ENCODE results near the gene ATF7IP2.
"Not testable (repeated sequence)": the region's sequence is repeated elsewhere in the genome, so short reads cannot be mapped to it uniquely, and the experiment has no call there.

The ATF7IP2 gene

GRCh38 chr16:10405386-10405939 is 19.6 kb downstream of the ATF7IP2 start:
- Mint-ChIP-seq H3K9me3 (peaks cover 52% of the 10 kb centered on the region), H3K27ac (no peak overlapping the region), H3K4me3 (no peak overlapping the region), H3K4me1 (peaks cover 9% of the 10 kb centered on the region), H3K27me3 (no peaks in the 10 kb centered on the region), H3K36me3 (ENCODE audit: low read depth) (peaks cover 74% of the 10 kb centered on the region)
- DNase-seq (no peak), ATAC-seq (no peak)

GRCh38 chr16:10408824-10409381 is 23.0 kb downstream of the ATF7IP2 start:
- no peaks in the 10 kb centered on the region for H3K27me3 Mint-ChIP-seq
- H3K9me3 Mint-ChIP-seq = peaks cover 64% of the 10 kb centered on the region
- DNase-seq (no peak), ATAC-seq (no peak)
- no peak overlapping the region for H3K27ac Mint-ChIP-seq
- no peak overlapping the region for H3K4me3 Mint-ChIP-seq
- H3K4me1 Mint-ChIP-seq = no peaks in the 10 kb centered on the region
- peaks cover 72% of the 10 kb centered on the region for H3K36me3 Mint-ChIP-seq (ENCODE audit: low read depth)

GRCh38 chr16:10409713-10410112 is 23.9 kb downstream of the ATF7IP2 start:
- peak overlapping the region; percentile 55 for H3K27ac Mint-ChIP-seq
- H3K4me1 Mint-ChIP-seq, H3K4me3 Mint-ChIP-seq, H3K27me3 Mint-ChIP-seq, ATAC-seq, DNase-seq: not testable (repeated sequence)
- H3K9me3 Mint-ChIP-seq = peaks cover 71% of the 10 kb centered on the region
- H3K36me3 Mint-ChIP-seq (ENCODE audit: low read depth) = peaks cover 72% of the 10 kb centered on the region

- no peak overlapping the region for H3K4me3 Mint-ChIP-seq
- H3K27me3 Mint-ChIP-seq = no peaks in the 10 kb centered on the region
- no peak overlapping the region for H3K27ac Mint-ChIP-seq
- ATAC-seq (no peak), DNase-seq (no peak)
- H3K4me1 Mint-ChIP-seq = no peaks in the 10 kb centered on the region
- H3K36me3 Mint-ChIP-seq (ENCODE audit: low read depth) = peaks cover 73% of the 10 kb centered on the region
- peaks cover 78% of the 10 kb centered on the region for H3K9me3 Mint-ChIP-seq
These were observed 24.6 kb downstream of the ATF7IP2 start for GRCh38 chr16:10410469-10410868.

- Mint-ChIP-seq H3K27me3 (no peaks in the 10 kb centered on the region), H3K4me1 (no peaks in the 10 kb centered on the region), H3K36me3 (ENCODE audit: low read depth) (peaks cover 86% of the 10 kb centered on the region), H3K27ac (no peak overlapping the region), H3K4me3 (no peak overlapping the region), H3K9me3 (peaks cover 83% of the 10 kb centered on the region)
- DNase-seq = no peak
- ATAC-seq = no peak
These were observed 27.2 kb downstream of the ATF7IP2 start for GRCh38 chr16:10412935-10413601.

- H3K27ac Mint-ChIP-seq, ATAC-seq, DNase-seq, H3K4me1 Mint-ChIP-seq, H3K4me3 Mint-ChIP-seq, H3K27me3 Mint-ChIP-seq: not testable (repeated sequence)
- Mint-ChIP-seq H3K9me3 (peaks cover 57% of the 10 kb centered on the region), H3K36me3 (ENCODE audit: low read depth) (peaks cover 85% of the 10 kb centered on the region)
These were observed 32.3 kb downstream of the ATF7IP2 start for GRCh38 chr16:10418204-10418603.

GRCh38 chr16:10419701-10420100 is 33.8 kb downstream of the ATF7IP2 start:
- no peak overlapping the region for H3K4me3 Mint-ChIP-seq
- peaks cover 44% of the 10 kb centered on the region for H3K9me3 Mint-ChIP-seq
- H3K4me1 Mint-ChIP-seq = no peaks in the 10 kb centered on the region
- no peaks in the 10 kb centered on the region for H3K27me3 Mint-ChIP-seq
- no peak for ATAC-seq
- DNase-seq = no peak
- no peak overlapping the region for H3K27ac Mint-ChIP-seq
- peaks cover 73% of the 10 kb centered on the region for H3K36me3 Mint-ChIP-seq (ENCODE audit: low read depth)

- Mint-ChIP-seq H3K9me3 (peaks cover 27% of the 10 kb centered on the region), H3K4me1 (no peaks in the 10 kb centered on the region), H3K27me3 (no peaks in the 10 kb centered on the region), H3K4me3 (no peak overlapping the region), H3K27ac (no peak overlapping the region), H3K36me3 (ENCODE audit: low read depth) (peaks cover 57% of the 10 kb centered on the region)
- no peak for DNase-seq
- no peak for ATAC-seq
These were observed 35.7 kb downstream of the ATF7IP2 start for GRCh38 chr16:10421596-10421995.

- Mint-ChIP-seq H3K9me3 (no peaks in the 10 kb centered on the region), H3K4me1 (no peaks in the 10 kb centered on the region), H3K27ac (no peak overlapping the region), H3K4me3 (no peak overlapping the region), H3K36me3 (ENCODE audit: low read depth) (peaks cover 25% of the 10 kb centered on the region), H3K27me3 (no peaks in the 10 kb centered on the region)
- ATAC-seq (no peak), DNase-seq (no peak)
These were observed 42.7 kb downstream of the ATF7IP2 start for GRCh38 chr16:10428433-10429168.

GRCh38 chr16:10429299-10429969 is 43.6 kb downstream of the ATF7IP2 start:
- not testable (repeated sequence) for ATAC-seq

GRCh38 chr16:10441726-10442125 is 55.9 kb downstream of the ATF7IP2 start:
- H3K36me3 Mint-ChIP-seq (ENCODE audit: low read depth) = peaks cover 81% of the 10 kb centered on the region
- no peaks in the 10 kb centered on the region for H3K4me1 Mint-ChIP-seq
- no peak overlapping the region for H3K4me3 Mint-ChIP-seq
- H3K27ac Mint-ChIP-seq = no peak overlapping the region
- ATAC-seq (no peak), DNase-seq (no peak)
- peaks cover 52% of the 10 kb centered on the region for H3K9me3 Mint-ChIP-seq
- H3K27me3 Mint-ChIP-seq = no peaks in the 10 kb centered on the region

More at GRCh38 chr16:10429299-10429969, 43.6 kb downstream of the ATF7IP2 start:
- not testable (repeated sequence) for H3K27me3 Mint-ChIP-seq, H3K4me3 Mint-ChIP-seq, H3K4me1 Mint-ChIP-seq, DNase-seq, H3K27ac Mint-ChIP-seq, H3K9me3 Mint-ChIP-seq
- H3K36me3 Mint-ChIP-seq (ENCODE audit: low read depth) = peaks cover 31% of the 10 kb centered on the region

- ATAC-seq = no peak
- Mint-ChIP-seq H3K4me3 (no peak overlapping the region), H3K27ac (no peak overlapping the region), H3K27me3 (no peaks in the 10 kb centered on the region), H3K9me3 (peaks cover 78% of the 10 kb centered on the region), H3K36me3 (ENCODE audit: low read depth) (peaks cover 97% of the 10 kb centered on the region), H3K4me1 (no peaks in the 10 kb centered on the region)
- no peak for DNase-seq
These were observed 61.4 kb downstream of the ATF7IP2 start for GRCh38 chr16:10447289-10447688.

GRCh38 chr16:10452208-10453158 is 66.6 kb downstream of the ATF7IP2 start:
- H3K27ac Mint-ChIP-seq, ATAC-seq, H3K27me3 Mint-ChIP-seq, DNase-seq, H3K4me3 Mint-ChIP-seq: not testable (repeated sequence)
- Mint-ChIP-seq H3K4me1 (peaks cover 10% of the 10 kb centered on the region), H3K9me3 (peaks cover 39% of the 10 kb centered on the region), H3K36me3 (ENCODE audit: low read depth) (peaks cover 75% of the 10 kb centered on the region)

GRCh38 chr16:10453159-10453510 is 67.3 kb downstream of the ATF7IP2 start:
- peaks cover 72% of the 10 kb centered on the region for H3K36me3 Mint-ChIP-seq (ENCODE audit: low read depth)
- ATAC-seq (no peak), DNase-seq (no peak)
- no peak overlapping the region for H3K4me3 Mint-ChIP-seq
- H3K27ac Mint-ChIP-seq = no peak overlapping the region
- H3K27me3 Mint-ChIP-seq = no peaks in the 10 kb centered on the region
- H3K4me1 Mint-ChIP-seq = peaks cover 10% of the 10 kb centered on the region
- peaks cover 34% of the 10 kb centered on the region for H3K9me3 Mint-ChIP-seq
